CMK (cell line): ENCODE results near the gene SQSTM1.

ENCODE experiments used
- DNase-seq: peaks from one replicate; pipeline ENCODE4 v3.0.0-alpha.2; 2010; ENCODE audit warnings: low read depth

The SQSTM1 gene

GRCh38 chr5:179795049-179795862, 25.4 kb upstream of the SQSTM1 start:
- no peak for DNase-seq

GRCh38 chr5:179795863-179796833, 24.6 kb upstream of the SQSTM1 start:
- DNase-seq, result no peak

GRCh38 chr5:179796877-179797608, 23.7 kb upstream of the SQSTM1 start:
- no peak for DNase-seq

GRCh38 chr5:179797741-179798140, 23.0 kb upstream of the SQSTM1 start:
- DNase-seq, result no peak

GRCh38 chr5:179798144-179798770, 22.4 kb upstream of the SQSTM1 start:
- DNase-seq, result no peak

GRCh38 chr5:179798771-179799643, 21.7 kb upstream of the SQSTM1 start:
- DNase-seq, result no peak

GRCh38 chr5:179799644-179799973, 21.1 kb upstream of the SQSTM1 start:
- no peak for DNase-seq

- no peak for DNase-seq
Measured at GRCh38 chr5:179800071-179800695, 20.5 kb upstream of the SQSTM1 start.

- DNase-seq, result no peak
Measured at GRCh38 chr5:179800696-179801201, 20.0 kb upstream of the SQSTM1 start.

GRCh38 chr5:179801304-179802206, 19.1 kb upstream of the SQSTM1 start:
- DNase-seq, result no peak

- DNase-seq, result no peak
Measured at GRCh38 chr5:179802207-179802883, 18.4 kb upstream of the SQSTM1 start.

- no peak for DNase-seq
Measured at GRCh38 chr5:179802950-179803562, 17.6 kb upstream of the SQSTM1 start.

GRCh38 chr5:179803651-179804554, 16.8 kb upstream of the SQSTM1 start:
- DNase-seq, result no peak

- no peak for DNase-seq
Measured at GRCh38 chr5:179804555-179804947, 16.2 kb upstream of the SQSTM1 start.

- no peak for DNase-seq
Measured at GRCh38 chr5:179805070-179805528, 15.6 kb upstream of the SQSTM1 start.

GRCh38 chr5:179805529-179806249, 15.0 kb upstream of the SQSTM1 start:
- DNase-seq, result no peak
